Body of pancreas (tissue), 4 donors: Measurements from ENCODE around the gene MYOG. TPM values are rescaled to one million over a fixed set of nuclear protein-coding genes. Genes with fewer than 3 reads are reported as not detected.

Experiments
- ATAC-seq: fragments of 150-250 bp; one replicate; pipeline ENCODE4 v1.9.1; 2016
- DNase-seq, 4 donors: peaks; one replicate each; pipeline ENCODE4 v3.0.0-alpha.2; 2019
- H3K27ac ChIP-seq, 4 donors: fragments of 200-600 bp; sonication (generic); 1 replicate in 3 of 4; 2 replicates in 1 of 4; pipeline versions ENCODE4 v1.5.1 to v1.6.1; 2016 to 2019; ENCODE audit warnings: mild to moderate bottlenecking in 1 of 4, mixed read lengths in 1 of 4, moderate library complexity in 1 of 4
- H3K27me3 ChIP-seq, 2 donors: fragments of 200-600 bp; sonication (generic); one replicate each; pipeline ENCODE4 v1.6.0; 2016; ENCODE audit warnings: mild to moderate bottlenecking in 1 of 2
- H3K36me3 ChIP-seq, 2 donors: fragments of 200-600 bp; sonication (generic); replicated peaks in 1 of 2; 2 replicates each; pipeline ENCODE4 v1.5.1; 2016; ENCODE audit warnings: low read depth in 2 of 2; ENCODE audit not compliant: insufficient read depth in 1 of 2
- H3K4me1 ChIP-seq: fragments of 200-600 bp; sonication (generic); one replicate; pipeline ENCODE4 v1.6.0; 2016
- H3K4me3 ChIP-seq, 2 donors: fragments of 200-600 bp; sonication (generic); 1 replicate in 1 of 2; 2 replicates in 1 of 2; pipeline ENCODE4 v1.5.1; 2016 to 2019
- H3K9me3 ChIP-seq, 3 donors: fragments of 200-600 bp; sonication (generic); 1 replicate in 2 of 3; 2 replicates in 1 of 3; pipeline ENCODE4 v1.5.1; 2016
- CTCF ChIP-seq, 7 experiments: fragments of 450-650 bp in 4 of 7; fragments of 200-600 bp in 3 of 7; sonication (generic) in 3 of 7; IDR thresholded peaks; one replicate each; pipeline ENCODE4 v1.5.1; 2016 to 2019; ENCODE audit warnings: antibody characterized with exemption in 7 of 7
- POLR2A ChIP-seq, 3 donors: fragments of 450-650 bp; IDR thresholded peaks; one replicate each; pipeline ENCODE4 v1.6.1; 2016; ENCODE audit warnings: antibody characterized with exemption in 3 of 3, mild to moderate bottlenecking in 2 of 3
- WGBS, 2 donors: methylation state at CpG; one replicate each; pipeline ENCODE4 v1.1.5; 2017; 5-methylcytosine and 5-hydroxymethylcytosine counted together
- intact Hi-C: fragments of 100-400 bp; cut with DNase I; formaldehyde crosslinking; loops from one replicate; pipeline ENCODE4 v1.15.1; 2023
- total RNA-seq, 2 donors: library from RNA; depleted of rRNA; stranded (reverse); fragments of >200 nt; gene quantifications; one replicate each; pipeline ENCODE4 v1.1.0, GENCODE V29; 2016

The MYOG gene
- total RNA-seq, 2 donors from 2014 or later: not detected

GRCh38 chr1:203098445-203098844 is 12.6 kb upstream of the MYOG start:
- ATAC-seq (no peak), DNase-seq (no peak)
- Histone ChIP-seq H3K36me3 (no peaks in the 10 kb centered on the region), H3K27ac (no peak overlapping the region), H3K4me3 (no peak overlapping the region), H3K4me1 (no peaks in the 10 kb centered on the region), H3K9me3 (peaks cover 0 to 9% (median 0%) of the 10 kb centered on the region in 3 donors), H3K27me3 (no peaks in the 10 kb centered on the region)
- intact Hi-C loops: no loop called here
- WGBS, 2 donors: 80 to 83% methylated on average over 1 of the region's 1 CpG
- TF ChIP-seq CTCF (IDR thresholded peaks at IDR 0.05): no peak
- TF ChIP-seq POLR2A (IDR thresholded peaks at IDR 0.05): no peak

- no peak for DNase-seq
- Histone ChIP-seq H3K4me1 (no peaks in the 10 kb centered on the region), H3K4me3 (no peak overlapping the region), H3K27ac (no peak overlapping the region), H3K36me3 (no peaks in the 10 kb centered on the region), H3K9me3 (peaks cover 0 to 9% (median 0%) of the 10 kb centered on the region in 3 donors), H3K27me3 (no peaks in the 10 kb centered on the region)
- no peak for TF ChIP-seq POLR2A (IDR thresholded peaks at IDR 0.05)
- no peak for TF ChIP-seq CTCF (IDR thresholded peaks at IDR 0.05)
- intact Hi-C loops: no loop called here
- 52 to 55% methylated on average over 1 of the region's 1 CpG for WGBS, 2 donors
- ATAC-seq: no peak
These were observed 11.2 kb upstream of the MYOG start for GRCh38 chr1:203097001-203097400.

- H3K4me1 ChIP-seq: no peaks in the 10 kb centered on the region
- intact Hi-C loops: no loop called here
- ATAC-seq (no peak), DNase-seq (no peak)
- TF ChIP-seq POLR2A (IDR thresholded peaks at IDR 0.05) (no peak), CTCF (IDR thresholded peaks at IDR 0.05) (no peak)
- no peak overlapping the region for H3K4me3 ChIP-seq
- H3K27me3 ChIP-seq: no peaks in the 10 kb centered on the region
- no peak overlapping the region for H3K27ac ChIP-seq
- H3K9me3 ChIP-seq: peaks cover 0 to 9% (median 0%) of the 10 kb centered on the region in 3 donors
- H3K36me3 ChIP-seq: no peaks in the 10 kb centered on the region
These were observed 10.8 kb upstream of the MYOG start for GRCh38 chr1:203096566-203096965.

- no peak for TF ChIP-seq CTCF (IDR thresholded peaks at IDR 0.05)
- WGBS, 2 donors: 71 to 93% methylated on average over 1 of the region's 1 CpG
- ATAC-seq: no peak
- H3K36me3 ChIP-seq: no peaks in the 10 kb centered on the region
- no peaks in the 10 kb centered on the region for H3K27me3 ChIP-seq
- no peak overlapping the region for H3K27ac ChIP-seq
- H3K4me3 ChIP-seq: no peak overlapping the region
- DNase-seq: no peak
- H3K9me3 ChIP-seq: peaks cover 0 to 9% (median 0%) of the 10 kb centered on the region in 3 donors
- no peaks in the 10 kb centered on the region for H3K4me1 ChIP-seq
- intact Hi-C loops: no loop called here
These were observed 9.4 kb upstream of the MYOG start for GRCh38 chr1:203095061-203095690.

GRCh38 chr1:203093754-203094410 is 8.1 kb upstream of the MYOG start:
- no peak overlapping the region for H3K27ac ChIP-seq
- 24 to 50% methylated on average over 1 of the region's 1 CpG for WGBS, 2 donors
- intact Hi-C loops: no loop called here
- TF ChIP-seq CTCF (IDR thresholded peaks at IDR 0.05): no peak
- no peaks in the 10 kb centered on the region for H3K4me1 ChIP-seq
- ATAC-seq (no peak), DNase-seq (no peak)
- no peak overlapping the region for H3K4me3 ChIP-seq
- no peaks in the 10 kb centered on the region for H3K36me3 ChIP-seq
- H3K9me3 ChIP-seq: peaks cover 0 to 9% (median 0%) of the 10 kb centered on the region in 3 donors
- no peaks in the 10 kb centered on the region for H3K27me3 ChIP-seq
